ENCODE data around the gene CNKSR2.

Gene CNKSR2

GRCh38 chrX:21437036-21437435 is 62.8 kb downstream of the CNKSR2 start:
- Histone ChIP-seq H3K9me3 (ENCODE audit: low read length) (no peaks in the 10 kb centered on the region), H3K4me3 (ENCODE audit: low read depth, low read length, poor library complexity, severe bottlenecking) (no peak overlapping the region), H3K27ac (ENCODE audit: low read depth, low read length, poor library complexity, severe bottlenecking) (no peak overlapping the region), H3K9ac (ENCODE audit: low read length) (no peak overlapping the region), H3K9me2 (ENCODE audit: low read depth, low read length) (no peaks in the 10 kb centered on the region), H3K79me2 (ENCODE audit: insufficient read depth, low read length) (no peaks in the 10 kb centered on the region), H3F3A (ENCODE audit: insufficient read depth, low read length) (no peaks in the 10 kb centered on the region), H2AFZ (ENCODE audit: low read length) (no peak overlapping the region), H3K4me2 (ENCODE audit: low read length) (no peak overlapping the region), H4K20me1 (ENCODE audit: insufficient read depth, low read length) (no peaks in the 10 kb centered on the region), H3K27me3 (ENCODE audit: insufficient read depth, low read length) (no peaks in the 10 kb centered on the region), H3K4me1 (ENCODE audit: insufficient read depth, low read length, severe bottlenecking) (peaks cover 16% of the 10 kb centered on the region), H3K36me3 (ENCODE audit: insufficient read depth, low read length) (no peaks in the 10 kb centered on the region)
- no peak for TF ChIP-seq EZH2 (IDR thresholded peaks at IDR 0.05; ENCODE audit: borderline replicate concordance, low read length)
- TF ChIP-seq, protein P1, sequence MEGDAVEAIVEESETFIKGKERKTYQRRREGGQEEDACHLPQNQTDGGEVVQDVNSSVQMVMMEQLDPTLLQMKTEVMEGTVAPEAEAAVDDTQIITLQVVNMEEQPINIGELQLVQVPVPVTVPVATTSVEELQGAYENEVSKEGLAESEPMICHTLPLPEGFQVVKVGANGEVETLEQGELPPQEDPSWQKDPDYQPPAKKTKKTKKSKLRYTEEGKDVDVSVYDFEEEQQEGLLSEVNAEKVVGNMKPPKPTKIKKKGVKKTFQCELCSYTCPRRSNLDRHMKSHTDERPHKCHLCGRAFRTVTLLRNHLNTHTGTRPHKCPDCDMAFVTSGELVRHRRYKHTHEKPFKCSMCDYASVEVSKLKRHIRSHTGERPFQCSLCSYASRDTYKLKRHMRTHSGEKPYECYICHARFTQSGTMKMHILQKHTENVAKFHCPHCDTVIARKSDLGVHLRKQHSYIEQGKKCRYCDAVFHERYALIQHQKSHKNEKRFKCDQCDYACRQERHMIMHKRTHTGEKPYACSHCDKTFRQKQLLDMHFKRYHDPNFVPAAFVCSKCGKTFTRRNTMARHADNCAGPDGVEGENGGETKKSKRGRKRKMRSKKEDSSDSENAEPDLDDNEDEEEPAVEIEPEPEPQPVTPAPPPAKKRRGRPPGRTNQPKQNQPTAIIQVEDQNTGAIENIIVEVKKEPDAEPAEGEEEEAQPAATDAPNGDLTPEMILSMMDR (IDR thresholded peaks at IDR 0.05; ENCODE audit: low read length) = no peak

DNA sequence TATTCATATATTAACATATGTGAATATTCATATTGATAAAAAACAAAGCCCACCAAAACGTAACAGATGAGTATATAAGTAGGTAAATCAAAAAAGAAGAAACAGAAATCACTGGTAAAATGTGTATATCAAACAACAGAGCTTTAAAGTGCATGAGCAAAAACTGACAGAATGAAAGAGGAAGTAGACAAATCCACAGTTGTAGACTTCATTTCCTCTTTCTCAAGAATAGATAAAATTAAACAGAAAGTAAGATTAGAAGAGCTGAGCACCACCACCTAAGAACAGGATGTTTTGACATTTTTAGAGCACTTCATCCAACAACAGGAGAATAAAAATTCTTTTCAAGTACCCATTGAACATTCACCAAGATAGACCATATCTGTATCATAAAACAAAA is 64.6 kb downstream of the CNKSR2 start:
- Histone ChIP-seq H3K36me3 (ENCODE audit: insufficient read depth, low read length) (no peaks in the 10 kb centered on the region), H3K9me2 (ENCODE audit: low read depth, low read length) (no peaks in the 10 kb centered on the region), H3K4me2 (ENCODE audit: low read length) (peak overlapping the region; percentile 44), H3K9ac (ENCODE audit: low read length) (no peak overlapping the region), H3F3A (ENCODE audit: insufficient read depth, low read length) (no peaks in the 10 kb centered on the region), H3K79me2 (ENCODE audit: insufficient read depth, low read length) (no peaks in the 10 kb centered on the region), H3K27me3 (ENCODE audit: insufficient read depth, low read length) (no peaks in the 10 kb centered on the region), H2AFZ (ENCODE audit: low read length) (no peak overlapping the region), H3K27ac (ENCODE audit: low read depth, low read length, poor library complexity, severe bottlenecking) (peak overlapping the region; percentile 65), H3K4me3 (ENCODE audit: low read depth, low read length, poor library complexity, severe bottlenecking) (no peak overlapping the region), H3K9me3 (ENCODE audit: low read length) (no peaks in the 10 kb centered on the region), H4K20me1 (ENCODE audit: insufficient read depth, low read length) (no peaks in the 10 kb centered on the region), H3K4me1 (ENCODE audit: insufficient read depth, low read length, severe bottlenecking) (peaks cover 16% of the 10 kb centered on the region)
- TF ChIP-seq EZH2 (IDR thresholded peaks at IDR 0.05; ENCODE audit: borderline replicate concordance, low read length) = no peak
- TF ChIP-seq, protein P1 (IDR thresholded peaks at IDR 0.05; ENCODE audit: low read length) = no peak

DNA sequence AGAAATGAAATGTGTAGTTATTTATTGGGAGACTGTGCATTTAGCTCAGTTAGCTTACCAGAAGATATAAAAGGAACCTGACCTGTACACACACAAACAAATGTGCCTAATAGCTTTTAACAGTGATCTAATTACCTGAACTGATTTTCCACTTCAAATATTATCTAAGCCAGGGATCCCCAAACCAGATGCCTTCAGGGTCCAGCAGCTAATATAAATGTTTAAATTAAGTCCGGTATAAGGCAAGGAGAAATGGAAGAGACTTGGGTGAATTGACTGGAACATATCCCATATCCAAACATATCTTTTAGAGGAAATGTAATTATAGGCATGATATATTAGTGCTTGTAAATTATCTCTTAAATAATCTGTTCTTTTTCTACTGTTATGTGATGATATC is 66.7 kb downstream of the CNKSR2 start:
- no peak for TF ChIP-seq EZH2 (IDR thresholded peaks at IDR 0.05; ENCODE audit: borderline replicate concordance, low read length)
- TF ChIP-seq, protein P1 (IDR thresholded peaks at IDR 0.05; ENCODE audit: low read length) = no peak
- Histone ChIP-seq H3F3A (ENCODE audit: insufficient read depth, low read length) (no peaks in the 10 kb centered on the region), H3K9me2 (ENCODE audit: low read depth, low read length) (no peaks in the 10 kb centered on the region), H3K36me3 (ENCODE audit: insufficient read depth, low read length) (no peaks in the 10 kb centered on the region), H3K9ac (ENCODE audit: low read length) (no peak overlapping the region), H3K79me2 (ENCODE audit: insufficient read depth, low read length) (no peaks in the 10 kb centered on the region), H3K4me3 (ENCODE audit: low read depth, low read length, poor library complexity, severe bottlenecking) (no peak overlapping the region), H3K27me3 (ENCODE audit: insufficient read depth, low read length) (no peaks in the 10 kb centered on the region), H2AFZ (ENCODE audit: low read length) (no peak overlapping the region), H3K4me2 (ENCODE audit: low read length) (no peak overlapping the region), H4K20me1 (ENCODE audit: insufficient read depth, low read length) (no peaks in the 10 kb centered on the region), H3K27ac (ENCODE audit: low read depth, low read length, poor library complexity, severe bottlenecking) (no peak overlapping the region), H3K4me1 (ENCODE audit: insufficient read depth, low read length, severe bottlenecking) (peaks cover 16% of the 10 kb centered on the region), H3K9me3 (ENCODE audit: low read length) (no peaks in the 10 kb centered on the region)
